ENCODE data around the gene MED17. TPM values are rescaled to one million over a fixed set of nuclear protein-coding genes. Genes with fewer than 3 reads are reported as not detected.

The MED17 gene
- total RNA-seq, 1 donor from 2014 or later, result 30.8 TPM

DNA sequence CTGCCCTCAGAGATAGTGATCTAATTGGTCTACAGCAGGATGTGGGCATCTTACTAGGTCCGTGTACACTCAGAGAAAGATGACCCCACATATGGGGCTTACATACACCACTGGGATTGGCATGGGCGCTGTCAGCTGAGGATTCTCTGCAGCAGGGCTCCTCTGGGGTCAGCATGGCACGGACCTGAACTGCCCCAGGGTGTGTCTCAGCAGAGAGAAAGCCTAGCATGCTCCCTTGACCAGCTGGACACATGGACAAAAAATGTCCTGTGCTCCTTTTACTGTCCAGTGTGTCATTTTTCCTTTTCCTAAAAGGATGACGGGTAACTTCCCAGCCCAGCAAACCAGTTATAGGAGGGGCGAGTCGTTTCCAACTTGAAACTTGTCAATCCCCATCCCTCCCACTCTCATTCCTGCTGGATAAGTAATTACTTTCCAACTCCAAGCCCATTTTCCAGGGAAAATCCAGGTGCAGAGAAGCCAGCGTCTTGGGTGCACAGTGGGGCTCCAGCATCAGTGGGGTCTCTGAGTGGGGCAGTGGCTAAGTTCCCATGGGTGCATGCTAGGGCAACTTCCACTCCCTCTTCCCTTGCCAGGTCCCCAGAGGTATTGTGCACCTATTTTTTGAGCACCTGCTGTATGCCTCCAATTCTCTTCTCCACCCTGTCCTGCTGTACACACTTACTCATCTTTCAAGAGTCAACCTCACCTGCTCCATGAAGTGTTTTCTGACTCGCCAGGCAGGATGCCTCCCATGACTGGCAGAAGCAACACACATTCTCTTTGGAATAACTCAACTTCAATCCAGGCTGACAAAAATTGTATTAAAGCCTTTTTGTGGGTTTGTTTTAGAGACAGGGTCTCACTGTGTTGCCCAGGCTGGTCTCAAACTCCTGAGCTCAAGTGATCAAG is 61.4 kb downstream of the MED17 start:
- no peak overlapping the region for H3K27ac ChIP-seq
- H3K4me1 ChIP-seq, result peaks cover 5% of the 10 kb centered on the region
- intact Hi-C loops (cut with DNase I), result no loop called here
- no peaks in the 10 kb centered on the region for H3K27me3 ChIP-seq (ENCODE audit: low read depth)
- ATAC-seq (no peak), DNase-seq (no peak)
- no peaks in the 10 kb centered on the region for H3K9me3 ChIP-seq
- TF ChIP-seq, protein P1, sequence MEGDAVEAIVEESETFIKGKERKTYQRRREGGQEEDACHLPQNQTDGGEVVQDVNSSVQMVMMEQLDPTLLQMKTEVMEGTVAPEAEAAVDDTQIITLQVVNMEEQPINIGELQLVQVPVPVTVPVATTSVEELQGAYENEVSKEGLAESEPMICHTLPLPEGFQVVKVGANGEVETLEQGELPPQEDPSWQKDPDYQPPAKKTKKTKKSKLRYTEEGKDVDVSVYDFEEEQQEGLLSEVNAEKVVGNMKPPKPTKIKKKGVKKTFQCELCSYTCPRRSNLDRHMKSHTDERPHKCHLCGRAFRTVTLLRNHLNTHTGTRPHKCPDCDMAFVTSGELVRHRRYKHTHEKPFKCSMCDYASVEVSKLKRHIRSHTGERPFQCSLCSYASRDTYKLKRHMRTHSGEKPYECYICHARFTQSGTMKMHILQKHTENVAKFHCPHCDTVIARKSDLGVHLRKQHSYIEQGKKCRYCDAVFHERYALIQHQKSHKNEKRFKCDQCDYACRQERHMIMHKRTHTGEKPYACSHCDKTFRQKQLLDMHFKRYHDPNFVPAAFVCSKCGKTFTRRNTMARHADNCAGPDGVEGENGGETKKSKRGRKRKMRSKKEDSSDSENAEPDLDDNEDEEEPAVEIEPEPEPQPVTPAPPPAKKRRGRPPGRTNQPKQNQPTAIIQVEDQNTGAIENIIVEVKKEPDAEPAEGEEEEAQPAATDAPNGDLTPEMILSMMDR (IDR thresholded peaks at IDR 0.05), result no peak
- H3K4me3 ChIP-seq, result no peak overlapping the region
- no peaks in the 10 kb centered on the region for H3K36me3 ChIP-seq

DNA sequence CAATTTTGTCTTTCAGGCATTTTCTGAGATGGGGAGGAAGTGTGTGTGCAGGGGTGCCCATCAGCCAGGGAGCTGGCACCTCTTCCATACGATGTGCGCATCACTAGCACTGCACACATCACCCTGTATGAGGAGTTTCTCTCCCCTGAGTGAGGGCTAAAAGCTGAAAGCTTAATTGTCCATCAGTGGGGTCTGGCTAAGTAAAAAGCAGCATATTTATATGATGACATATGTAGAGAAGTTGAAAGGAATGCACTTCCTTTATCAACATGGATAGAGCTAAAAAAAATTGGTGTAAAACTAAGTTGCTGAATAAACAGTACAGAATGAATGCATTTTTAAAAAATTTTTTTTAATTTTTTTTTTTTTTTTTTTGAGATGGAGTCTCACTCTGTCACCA is 62.3 kb downstream of the MED17 start:
- TF ChIP-seq, protein P1 (IDR thresholded peaks at IDR 0.05), result no peak
- Histone ChIP-seq H3K9me3 (no peaks in the 10 kb centered on the region), H3K36me3 (no peaks in the 10 kb centered on the region), H3K4me3 (no peak overlapping the region), H3K4me1 (peaks cover 5% of the 10 kb centered on the region), H3K27ac (no peak overlapping the region), H3K27me3 (ENCODE audit: low read depth) (no peaks in the 10 kb centered on the region)
- intact Hi-C loops (cut with DNase I), result no loop called here
- ATAC-seq, result no peak
- no peak for DNase-seq

- H3K36me3 ChIP-seq, result no peaks in the 10 kb centered on the region
- H3K4me1 ChIP-seq, result peaks cover 5% of the 10 kb centered on the region
- TF ChIP-seq, protein P1 (IDR thresholded peaks at IDR 0.05), result no peak
- H3K27me3 ChIP-seq (ENCODE audit: low read depth), result no peaks in the 10 kb centered on the region
- H3K4me3 ChIP-seq, result no peak overlapping the region
- intact Hi-C loops (cut with DNase I), result no loop called here
- no peak for DNase-seq
- H3K27ac ChIP-seq, result no peak overlapping the region
- no peaks in the 10 kb centered on the region for H3K9me3 ChIP-seq
- ATAC-seq, result no peak
Measured at GRCh38 chr11:93849201-93849600, 65.1 kb downstream of the MED17 start.

GRCh38 chr11:93849751-93850593 is 65.9 kb downstream of the MED17 start:
- ATAC-seq (peak; percentile 72 to 76), DNase-seq (no peak)
- Histone ChIP-seq H3K4me3 (peak overlapping the region; percentile 55), H3K36me3 (no peaks in the 10 kb centered on the region), H3K27ac (no peak overlapping the region), H3K27me3 (ENCODE audit: low read depth) (no peaks in the 10 kb centered on the region), H3K4me1 (peaks cover 5% of the 10 kb centered on the region), H3K9me3 (no peaks in the 10 kb centered on the region)
- TF ChIP-seq, protein P1 (IDR thresholded peaks at IDR 0.05), result no peak
- intact Hi-C loops (cut with DNase I), result no loop called here

GRCh38 chr11:93850594-93851018 is 66.5 kb downstream of the MED17 start, which contains the start of gene VSTM5:
VSTM5 (minus strand) TSS chr11:93850618; CDS start chr11:93850502, 116 bp downstream.
- no peak within 1 kb of the TSS for H3K27ac ChIP-seq
- H3K36me3 ChIP-seq, result no peaks in the 10 kb centered on the region
- peak within 1 kb of the TSS; percentile 55 for H3K4me3 ChIP-seq

More at GRCh38 chr11:93850594-93851018, 66.5 kb downstream of the MED17 start, which contains the start of gene VSTM5:
- ATAC-seq (no peak), DNase-seq (no peak)
- no peaks in the 10 kb centered on the region for H3K27me3 ChIP-seq (ENCODE audit: low read depth)
- no peaks in the 10 kb centered on the region for H3K9me3 ChIP-seq
- peaks cover 5% of the 10 kb centered on the region for H3K4me1 ChIP-seq
- intact Hi-C loops (cut with DNase I), result no loop called here
- TF ChIP-seq, protein P1 (IDR thresholded peaks at IDR 0.05), result no peak

Data from lower lobe of right lung (tissue), 2 donors.